22Rv1 (cell line): ENCODE results near the gene UBAP1.
"Not testable (repeated sequence)": the region's sequence is repeated elsewhere in the genome, so short reads cannot be mapped to it uniquely, and the experiment has no call there.

Source experiments
- ZFX ChIP-seq: fragments of 450-650 bp; IDR thresholded peaks from 2 replicates; pipeline ENCODE4 v1.6.1; 2017; ENCODE audit warnings: antibody characterized with exemption, borderline replicate concordance
- TF ChIP-seq, protein P1 (sequence below): fragments of 450-650 bp; IDR thresholded peaks from 2 replicates; pipeline ENCODE4 v1.5.1; 2017; ENCODE audit warnings: mild to moderate bottlenecking

DNA sequence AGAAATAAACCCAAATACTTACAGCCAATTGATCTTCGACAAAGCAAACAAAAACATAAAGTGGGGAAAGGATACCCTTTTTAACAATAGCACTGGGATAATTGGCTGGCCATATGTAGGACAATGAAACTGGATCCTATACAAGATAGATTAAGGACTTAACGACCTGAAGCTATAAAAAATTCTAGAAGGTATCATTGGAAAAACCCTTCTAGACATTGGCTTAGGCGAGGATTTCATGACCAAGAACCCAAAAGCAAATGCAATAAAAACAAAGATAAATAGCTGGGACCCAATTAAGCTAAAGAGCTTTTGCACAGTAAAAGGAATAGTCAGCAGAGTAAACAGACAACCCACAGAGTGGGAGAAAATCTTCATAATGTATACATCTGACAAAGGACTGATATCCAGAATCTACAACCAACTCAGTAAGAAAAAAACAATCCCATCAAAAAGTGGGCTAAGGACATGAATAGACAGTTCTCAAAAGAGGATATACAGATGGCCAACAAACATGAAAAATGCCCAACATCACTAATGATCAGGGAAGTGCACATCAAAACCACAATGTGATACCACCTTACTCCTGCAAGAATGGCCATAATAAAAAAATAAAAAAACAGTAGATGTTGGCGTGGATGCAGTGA lies 35.6 kb downstream of the UBAP1 start:
- TF ChIP-seq, protein P1, sequence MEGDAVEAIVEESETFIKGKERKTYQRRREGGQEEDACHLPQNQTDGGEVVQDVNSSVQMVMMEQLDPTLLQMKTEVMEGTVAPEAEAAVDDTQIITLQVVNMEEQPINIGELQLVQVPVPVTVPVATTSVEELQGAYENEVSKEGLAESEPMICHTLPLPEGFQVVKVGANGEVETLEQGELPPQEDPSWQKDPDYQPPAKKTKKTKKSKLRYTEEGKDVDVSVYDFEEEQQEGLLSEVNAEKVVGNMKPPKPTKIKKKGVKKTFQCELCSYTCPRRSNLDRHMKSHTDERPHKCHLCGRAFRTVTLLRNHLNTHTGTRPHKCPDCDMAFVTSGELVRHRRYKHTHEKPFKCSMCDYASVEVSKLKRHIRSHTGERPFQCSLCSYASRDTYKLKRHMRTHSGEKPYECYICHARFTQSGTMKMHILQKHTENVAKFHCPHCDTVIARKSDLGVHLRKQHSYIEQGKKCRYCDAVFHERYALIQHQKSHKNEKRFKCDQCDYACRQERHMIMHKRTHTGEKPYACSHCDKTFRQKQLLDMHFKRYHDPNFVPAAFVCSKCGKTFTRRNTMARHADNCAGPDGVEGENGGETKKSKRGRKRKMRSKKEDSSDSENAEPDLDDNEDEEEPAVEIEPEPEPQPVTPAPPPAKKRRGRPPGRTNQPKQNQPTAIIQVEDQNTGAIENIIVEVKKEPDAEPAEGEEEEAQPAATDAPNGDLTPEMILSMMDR, result not testable (repeated sequence)
- TF ChIP-seq ZFX, result not testable (repeated sequence)
